Mesodermal cell (in vitro differentiated cells): Measurements from ENCODE around the gene COA8.

Experiments used
- H3K27ac ChIP-seq: 2 replicates; pipeline ENCODE4 v1.7.0; 2013; ENCODE audit warnings: mild to moderate bottlenecking, low read depth, low read length, moderate library complexity; ENCODE audit not compliant: severe bottlenecking
- H3K36me3 ChIP-seq: 2 replicates; pipeline ENCODE4 v1.7.1; 2013; ENCODE audit warnings: mild to moderate bottlenecking, low read length, moderate library complexity; ENCODE audit not compliant: control insufficient read depth, insufficient read depth
- H3K4me1 ChIP-seq: one replicate; pipeline ENCODE4 v1.7.1; 2013; ENCODE audit warnings: mild to moderate bottlenecking, low read length; ENCODE audit not compliant: insufficient read depth, control insufficient read depth, poor library complexity, severe bottlenecking
- H3K4me3 ChIP-seq: 2 replicates; pipeline ENCODE4 v1.7.0; 2013; ENCODE audit warnings: low read length, control low read depth, mild to moderate bottlenecking; ENCODE audit not compliant: insufficient read depth, poor library complexity, severe bottlenecking; ENCODE audit errors: extremely low read depth
- H3K9me3 ChIP-seq: 2 replicates; pipeline ENCODE4 v1.7.1; 2013; ENCODE audit warnings: mild to moderate bottlenecking, low read length, moderate library complexity; ENCODE audit not compliant: control insufficient read depth
- WGBS, 2 experiments: methylation state at CpG; one replicate each; pipeline ENCODE4 v1.1.5; 2013; ENCODE audit warnings: missing lambda C conversion rate in 2 of 2; ENCODE audit not compliant: insufficient coverage in 2 of 2; 5-methylcytosine and 5-hydroxymethylcytosine counted together

The COA8 gene

GRCh38 chr14:103540821-103541708 lies 21.7 kb upstream of the COA8 start:
- H3K4me1 ChIP-seq = peaks cover 31% of the 10 kb centered on the region
- no peaks in the 10 kb centered on the region for H3K36me3 ChIP-seq
- H3K27ac ChIP-seq = no peak overlapping the region
- H3K4me3 ChIP-seq = no peak overlapping the region
- H3K9me3 ChIP-seq = no peaks in the 10 kb centered on the region
- 85 to 87% methylated on average over 8 to 17 of the region's 17 CpGs for WGBS, 2 experiments

GRCh38 chr14:103541709-103542604 lies 20.8 kb upstream of the COA8 start:
- WGBS, 2 experiments = 71 to 76% methylated on average over 28 to 31 of the region's 33 CpGs
- Histone ChIP-seq H3K36me3 (no peaks in the 10 kb centered on the region), H3K4me1 (peaks cover 31% of the 10 kb centered on the region), H3K27ac (peak overlapping the region; percentile 79), H3K4me3 (no peak overlapping the region), H3K9me3 (no peaks in the 10 kb centered on the region)

DNA sequence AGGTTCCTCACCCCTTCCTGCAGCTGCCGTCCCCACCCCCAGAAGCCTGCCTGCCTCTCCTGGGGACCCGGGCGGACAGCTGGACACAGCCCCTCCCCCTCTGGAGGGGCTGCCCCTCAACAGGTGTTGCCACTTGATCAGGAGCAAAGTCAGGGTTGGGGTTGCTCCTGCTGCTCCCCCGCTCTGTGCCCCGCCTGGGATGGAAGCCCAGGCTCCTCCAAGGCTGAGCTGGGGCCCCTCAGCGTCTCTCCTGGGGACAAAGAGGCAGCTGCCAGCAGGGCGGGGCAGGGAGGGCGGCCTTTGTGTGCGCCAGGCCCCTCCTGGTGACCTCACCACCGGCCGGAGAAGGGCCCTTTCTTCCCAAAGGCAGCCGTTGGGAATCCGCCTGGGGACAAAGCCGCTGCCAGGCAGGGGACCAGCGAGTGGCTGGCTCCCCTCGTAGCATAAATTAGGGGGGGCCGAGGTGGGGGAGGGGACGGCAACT lies 20.1 kb upstream of the COA8 start:
- no peaks in the 10 kb centered on the region for H3K9me3 ChIP-seq
- no peaks in the 10 kb centered on the region for H3K36me3 ChIP-seq
- 17 to 21% methylated on average over 11 to 13 of the region's 18 CpGs for WGBS, 2 experiments
- peak overlapping the region; percentile 79 for H3K27ac ChIP-seq
- H3K4me1 ChIP-seq = peaks cover 31% of the 10 kb centered on the region
- H3K4me3 ChIP-seq = no peak overlapping the region

- Histone ChIP-seq H3K4me1 (peaks cover 31% of the 10 kb centered on the region), H3K36me3 (no peaks in the 10 kb centered on the region), H3K9me3 (no peaks in the 10 kb centered on the region), H3K4me3 (no peak overlapping the region), H3K27ac (peak overlapping the region; percentile 79)
- WGBS, 2 experiments = 80 to 90% methylated on average over 6 to 9 of the region's 10 CpGs
Observed at GRCh38 chr14:103543140-103543539, 19.6 kb upstream of the COA8 start.

- H3K36me3 ChIP-seq = no peaks in the 10 kb centered on the region
- H3K4me1 ChIP-seq = peaks cover 31% of the 10 kb centered on the region
- H3K4me3 ChIP-seq = no peak overlapping the region
- peak overlapping the region; percentile 79 for H3K27ac ChIP-seq
- WGBS, 2 experiments = 86 to 92% methylated on average over 14 of the region's 19 CpGs
- H3K9me3 ChIP-seq = no peaks in the 10 kb centered on the region
Observed at GRCh38 chr14:103543721-103544387, 18.9 kb upstream of the COA8 start.

GRCh38 chr14:103544388-103545218 lies 18.2 kb upstream of the COA8 start:
- no peaks in the 10 kb centered on the region for H3K9me3 ChIP-seq
- peaks cover 31% of the 10 kb centered on the region for H3K4me1 ChIP-seq
- H3K36me3 ChIP-seq = no peaks in the 10 kb centered on the region
- 89% methylated on average over 32 to 34 of the region's 35 CpGs for WGBS, 2 experiments
- H3K4me3 ChIP-seq = no peak overlapping the region
- no peak overlapping the region for H3K27ac ChIP-seq

DNA sequence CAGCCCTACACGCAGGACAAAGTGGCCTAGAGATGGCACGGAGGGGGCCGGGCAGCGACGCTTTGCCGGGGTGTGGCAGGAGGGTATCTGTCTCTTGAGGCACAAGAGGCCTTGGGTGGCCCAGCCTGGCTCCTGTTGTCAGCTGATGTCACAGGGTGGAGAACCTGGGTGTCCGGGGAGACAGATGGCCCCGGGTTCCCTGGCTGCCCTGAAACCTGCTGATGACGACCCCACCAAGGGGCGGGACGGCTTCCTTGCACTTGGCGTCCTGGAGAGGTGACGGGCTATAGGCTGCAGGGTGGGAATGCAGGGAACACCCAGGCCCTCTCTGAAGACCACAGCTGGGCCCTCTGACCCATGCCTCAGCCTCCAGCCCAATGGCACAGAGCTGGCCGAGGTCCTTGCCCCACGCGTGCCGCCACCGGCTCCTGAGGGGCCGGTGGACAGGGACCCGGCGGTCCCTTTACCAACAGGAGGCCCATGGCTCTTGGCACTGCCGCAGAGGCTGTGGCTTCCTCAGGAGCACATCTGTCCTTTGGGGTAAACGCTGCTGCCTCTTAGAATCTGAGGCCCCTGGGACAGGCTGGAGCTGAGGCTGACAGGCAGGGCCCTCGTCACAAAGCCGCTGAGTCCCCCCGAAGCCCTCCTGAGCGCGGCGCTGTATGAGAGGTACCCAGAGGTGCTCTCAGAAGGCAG lies 17.4 kb upstream of the COA8 start:
- no peaks in the 10 kb centered on the region for H3K36me3 ChIP-seq
- no peak overlapping the region for H3K27ac ChIP-seq
- no peaks in the 10 kb centered on the region for H3K9me3 ChIP-seq
- 85 to 91% methylated on average over 24 to 25 of the region's 29 CpGs for WGBS, 2 experiments
- no peak overlapping the region for H3K4me3 ChIP-seq
- H3K4me1 ChIP-seq = peaks cover 26% of the 10 kb centered on the region

DNA sequence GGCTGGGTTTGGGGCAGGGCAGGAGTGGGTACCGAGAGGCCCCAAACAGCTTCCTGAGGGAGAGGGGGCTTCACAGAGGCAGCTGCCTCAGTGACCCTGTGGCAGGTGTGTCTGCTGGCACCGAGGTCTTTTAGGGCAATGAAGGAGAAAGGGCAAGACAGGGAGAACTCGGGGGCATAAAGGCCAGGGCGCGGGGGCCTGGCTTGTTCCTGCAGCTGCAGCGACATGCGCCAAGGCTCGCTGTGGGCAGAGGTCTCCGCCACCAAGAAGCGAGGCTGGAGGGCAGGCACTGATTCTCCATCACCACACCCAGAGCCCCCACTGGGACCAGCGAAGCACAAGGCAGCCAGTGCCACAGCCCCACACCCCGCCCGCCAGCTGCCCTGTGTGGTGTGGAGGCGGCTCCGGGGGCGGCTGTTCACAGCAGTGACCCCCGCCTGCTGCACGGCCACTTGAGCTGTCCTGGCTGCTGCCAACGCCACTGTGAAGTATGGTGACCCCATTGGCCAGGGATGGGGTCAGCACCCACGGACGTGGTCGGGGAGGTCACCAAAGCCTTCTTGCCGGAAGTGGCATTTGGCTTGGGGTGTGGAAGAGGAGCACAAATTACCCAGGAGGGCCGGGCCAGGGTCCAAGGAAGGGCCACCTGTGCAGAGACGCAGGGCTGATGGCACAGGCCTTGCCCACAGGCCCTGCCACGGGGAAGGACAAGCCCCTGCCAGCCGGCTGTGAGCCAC lies 16.7 kb upstream of the COA8 start:
- Histone ChIP-seq H3K27ac (no peak overlapping the region), H3K9me3 (no peaks in the 10 kb centered on the region), H3K36me3 (no peaks in the 10 kb centered on the region), H3K4me1 (peaks cover 19% of the 10 kb centered on the region), H3K4me3 (no peak overlapping the region)
- 88 to 90% methylated on average over 21 to 27 of the region's 27 CpGs for WGBS, 2 experiments
